GM12874 (cell line): ENCODE measurements around the gene ABLIM2.

Experiments used
- TF ChIP-seq, protein P1 (sequence below): IDR thresholded peaks from 2 replicates; pipeline ENCODE4 v1.5.1; 2011; ENCODE audit warnings: low read depth, mild to moderate bottlenecking, control low read depth, low read length, moderate library complexity; ENCODE audit not compliant: insufficient read depth

ABLIM2 gene

DNA sequence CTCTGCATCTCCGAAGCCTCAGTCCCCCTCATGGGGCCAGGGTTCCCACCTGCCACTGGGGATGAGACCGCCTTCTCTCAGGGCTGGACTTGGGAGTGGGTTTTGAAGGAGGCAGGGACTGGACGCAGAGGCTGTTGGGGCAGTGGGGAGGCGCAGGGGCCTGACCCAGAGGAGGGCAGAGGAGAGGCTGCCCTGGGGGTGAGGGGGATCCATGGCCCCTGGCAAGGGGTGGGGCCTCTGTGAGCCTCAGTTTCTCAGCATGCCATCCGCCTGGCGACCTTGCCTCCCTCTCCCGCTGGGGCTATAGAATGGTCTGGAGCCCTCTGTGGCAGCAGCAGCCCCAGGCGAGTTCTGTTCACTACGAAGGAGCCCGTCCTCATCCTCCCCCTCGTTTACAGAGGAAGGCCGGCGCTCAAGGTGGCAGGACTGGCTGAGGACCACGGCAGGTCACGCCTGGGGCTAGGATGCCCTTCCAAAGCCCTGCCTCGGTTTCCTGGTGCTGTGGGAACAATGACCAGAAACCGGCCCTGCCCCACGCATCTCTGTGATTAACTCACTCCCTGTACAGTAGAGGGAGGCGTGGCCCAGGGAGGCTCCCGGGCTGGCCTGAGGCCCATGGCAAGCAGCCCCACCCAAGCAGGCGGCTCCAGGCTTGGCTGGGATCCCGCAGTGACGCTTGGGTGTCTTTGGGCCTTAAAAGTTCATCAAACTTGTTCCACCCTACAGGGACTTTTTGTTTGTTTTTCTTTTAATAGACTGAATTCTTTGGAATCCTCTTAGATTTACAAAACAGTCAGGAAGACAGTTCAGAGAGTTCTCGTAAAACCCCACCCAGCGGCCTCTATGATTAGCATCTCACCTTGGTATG lies 24.5 kb upstream of the ABLIM2 start:
- TF ChIP-seq, protein P1, sequence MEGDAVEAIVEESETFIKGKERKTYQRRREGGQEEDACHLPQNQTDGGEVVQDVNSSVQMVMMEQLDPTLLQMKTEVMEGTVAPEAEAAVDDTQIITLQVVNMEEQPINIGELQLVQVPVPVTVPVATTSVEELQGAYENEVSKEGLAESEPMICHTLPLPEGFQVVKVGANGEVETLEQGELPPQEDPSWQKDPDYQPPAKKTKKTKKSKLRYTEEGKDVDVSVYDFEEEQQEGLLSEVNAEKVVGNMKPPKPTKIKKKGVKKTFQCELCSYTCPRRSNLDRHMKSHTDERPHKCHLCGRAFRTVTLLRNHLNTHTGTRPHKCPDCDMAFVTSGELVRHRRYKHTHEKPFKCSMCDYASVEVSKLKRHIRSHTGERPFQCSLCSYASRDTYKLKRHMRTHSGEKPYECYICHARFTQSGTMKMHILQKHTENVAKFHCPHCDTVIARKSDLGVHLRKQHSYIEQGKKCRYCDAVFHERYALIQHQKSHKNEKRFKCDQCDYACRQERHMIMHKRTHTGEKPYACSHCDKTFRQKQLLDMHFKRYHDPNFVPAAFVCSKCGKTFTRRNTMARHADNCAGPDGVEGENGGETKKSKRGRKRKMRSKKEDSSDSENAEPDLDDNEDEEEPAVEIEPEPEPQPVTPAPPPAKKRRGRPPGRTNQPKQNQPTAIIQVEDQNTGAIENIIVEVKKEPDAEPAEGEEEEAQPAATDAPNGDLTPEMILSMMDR, result no peak

DNA sequence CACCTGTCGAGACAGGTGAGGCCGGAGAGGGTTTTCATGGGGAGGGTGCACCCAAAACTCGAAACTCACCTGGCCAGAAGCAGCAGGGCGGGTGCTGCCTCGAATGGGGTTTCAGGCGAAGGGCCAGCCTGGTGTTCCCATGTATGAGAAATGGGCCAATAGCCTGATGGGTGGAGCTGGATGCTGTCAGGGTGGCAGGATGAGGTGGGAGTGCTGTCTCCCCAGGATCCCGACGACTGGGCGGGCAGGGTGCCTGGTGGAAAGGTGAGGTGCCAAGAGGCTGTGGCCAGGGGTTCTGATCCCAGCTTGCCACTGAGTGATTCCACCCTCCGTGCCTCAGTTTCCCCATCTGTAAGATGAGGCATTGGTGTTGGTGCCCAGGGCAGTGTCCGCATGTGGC lies 23.7 kb upstream of the ABLIM2 start:
- TF ChIP-seq, protein P1, result no peak

DNA sequence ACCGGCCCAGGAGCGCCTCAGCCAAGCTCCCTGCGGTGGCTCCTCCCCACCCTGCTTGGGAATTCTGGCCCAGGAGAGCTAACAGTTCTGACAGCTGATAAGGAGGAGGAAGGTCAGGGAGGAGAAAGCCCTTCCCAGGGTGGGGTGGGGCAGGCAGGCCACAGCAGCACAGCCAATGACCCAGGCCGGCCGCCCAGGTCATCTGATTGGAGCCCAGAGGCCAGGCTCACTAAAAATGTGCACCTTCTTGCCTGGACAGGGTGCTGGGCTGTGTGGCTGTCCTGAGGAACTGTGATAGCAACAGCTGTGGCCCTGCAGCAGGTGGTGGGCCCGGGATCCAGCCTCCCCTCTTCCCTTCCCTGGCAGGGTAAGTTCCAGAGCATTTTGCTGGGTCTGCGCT lies 23.2 kb upstream of the ABLIM2 start:
- TF ChIP-seq, protein P1, result no peak

DNA sequence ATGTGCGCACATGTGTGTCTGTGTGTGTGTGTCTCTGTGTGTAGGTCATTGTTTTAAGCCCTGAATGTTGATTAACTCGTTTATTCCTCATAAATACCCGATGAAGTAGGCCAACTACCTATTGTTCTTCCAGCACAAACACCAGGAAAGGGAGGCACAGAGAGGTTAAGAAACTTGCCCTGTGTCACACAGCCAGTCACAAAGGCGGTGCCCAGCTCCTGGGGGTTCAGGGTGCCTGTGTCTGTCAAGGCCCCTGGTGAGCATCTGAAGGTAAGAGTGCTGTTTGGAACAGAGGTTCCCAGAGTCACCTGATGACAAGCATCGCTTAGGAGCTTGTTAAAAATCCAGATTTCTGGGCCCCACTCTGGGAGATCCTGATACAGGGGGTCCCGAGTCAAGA lies 22.5 kb upstream of the ABLIM2 start:
- TF ChIP-seq, protein P1, result no peak

DNA sequence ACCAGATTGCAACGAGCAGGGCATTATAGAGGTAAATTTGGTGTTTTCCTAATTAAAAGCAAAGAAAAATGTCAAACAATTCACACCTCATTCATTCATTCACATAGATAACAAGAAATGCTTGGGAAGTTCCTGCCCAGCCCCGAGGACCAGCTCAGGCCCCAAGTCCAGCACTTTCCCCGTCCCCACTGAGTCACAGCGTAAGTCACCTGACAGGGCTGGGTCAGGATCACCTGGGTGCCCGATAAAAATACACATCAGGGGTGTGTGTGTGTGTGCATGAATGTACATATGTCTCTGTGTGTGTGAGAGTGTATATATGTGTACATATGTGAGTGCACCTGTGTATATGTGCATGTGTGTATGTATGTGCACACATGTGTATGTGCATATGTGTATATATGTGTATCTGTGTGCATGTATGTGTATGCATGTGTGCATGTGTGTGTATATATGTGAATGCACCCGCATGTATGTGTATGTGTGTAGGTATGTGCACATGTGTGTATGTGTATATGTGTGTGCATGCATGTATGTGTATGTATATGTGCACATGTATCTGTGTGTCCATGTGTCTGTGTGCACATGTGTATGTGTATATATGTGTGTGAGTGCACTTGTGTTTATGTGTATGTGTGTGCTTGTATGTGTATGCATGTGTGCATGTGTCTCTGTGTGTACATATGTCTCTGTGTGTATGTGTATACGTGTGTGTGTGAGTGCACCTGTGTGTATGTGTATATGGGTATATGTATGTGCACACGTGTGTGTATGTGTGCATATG lies 21.9 kb upstream of the ABLIM2 start:
- TF ChIP-seq, protein P1, result no peak

DNA sequence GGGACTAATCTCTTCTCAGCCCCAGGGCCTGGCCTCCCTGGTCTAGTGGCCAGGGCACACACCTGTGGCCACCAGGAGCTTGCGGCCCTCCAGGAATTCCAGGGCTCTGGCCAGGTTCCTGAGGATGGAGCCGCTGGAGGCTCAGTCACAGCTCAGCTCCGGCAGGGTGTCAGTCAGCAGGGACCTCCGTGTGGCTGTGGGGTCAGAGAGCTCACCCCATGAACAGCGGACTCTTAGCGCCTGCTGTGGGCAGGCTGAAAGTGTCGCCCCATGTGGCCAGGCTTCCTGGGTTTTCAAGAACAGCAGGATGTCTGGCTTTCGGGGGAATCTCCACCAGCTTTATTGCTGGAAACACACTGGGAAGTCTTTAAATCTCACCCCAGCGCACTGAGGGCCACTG lies 21.2 kb upstream of the ABLIM2 start:
- TF ChIP-seq, protein P1, result no peak

DNA sequence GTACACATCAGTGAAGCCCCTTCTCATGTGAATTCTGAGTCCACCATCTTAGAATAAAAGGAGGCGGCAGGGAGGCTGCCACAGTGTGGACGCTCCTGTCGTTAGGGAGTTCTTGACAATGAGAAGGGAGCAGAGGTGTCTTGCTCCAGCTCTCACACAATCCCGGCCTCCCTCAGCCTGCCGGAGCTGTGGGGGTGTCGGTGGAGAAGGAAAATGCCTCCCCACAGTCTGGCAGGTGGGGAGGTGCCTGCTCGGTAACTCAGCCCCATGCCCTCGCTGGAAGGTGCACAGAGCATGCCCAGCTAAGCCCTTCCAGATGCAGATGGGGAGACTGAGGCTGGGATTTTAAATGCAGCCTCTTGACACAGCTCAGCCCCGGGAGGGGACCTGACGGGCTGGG lies 20.5 kb upstream of the ABLIM2 start:
- TF ChIP-seq, protein P1, result no peak
